ENCODE results near the gene RNGTT.

RNGTT gene

DNA sequence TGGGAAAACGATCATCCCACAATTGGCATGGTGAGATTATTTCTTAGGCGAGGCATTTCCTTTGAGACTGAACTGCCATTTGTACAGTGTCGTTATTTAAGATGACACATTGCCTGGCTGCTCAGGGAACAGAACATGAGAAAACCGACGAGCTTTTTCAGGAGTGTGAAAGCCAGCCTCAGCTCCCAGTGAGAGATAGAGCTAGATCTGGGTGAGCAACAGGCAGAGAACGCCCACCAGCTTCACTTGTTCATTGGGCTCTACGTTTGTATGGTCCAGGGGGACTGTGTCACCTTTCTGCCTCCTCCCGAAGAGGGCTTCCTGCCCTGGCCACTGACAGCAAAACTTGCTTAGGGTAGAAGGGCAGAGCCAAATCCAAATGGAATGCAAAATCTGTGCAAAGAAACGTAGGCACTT lies 378.1 kb downstream of the RNGTT start:
- DNase-seq: no peak

DNA sequence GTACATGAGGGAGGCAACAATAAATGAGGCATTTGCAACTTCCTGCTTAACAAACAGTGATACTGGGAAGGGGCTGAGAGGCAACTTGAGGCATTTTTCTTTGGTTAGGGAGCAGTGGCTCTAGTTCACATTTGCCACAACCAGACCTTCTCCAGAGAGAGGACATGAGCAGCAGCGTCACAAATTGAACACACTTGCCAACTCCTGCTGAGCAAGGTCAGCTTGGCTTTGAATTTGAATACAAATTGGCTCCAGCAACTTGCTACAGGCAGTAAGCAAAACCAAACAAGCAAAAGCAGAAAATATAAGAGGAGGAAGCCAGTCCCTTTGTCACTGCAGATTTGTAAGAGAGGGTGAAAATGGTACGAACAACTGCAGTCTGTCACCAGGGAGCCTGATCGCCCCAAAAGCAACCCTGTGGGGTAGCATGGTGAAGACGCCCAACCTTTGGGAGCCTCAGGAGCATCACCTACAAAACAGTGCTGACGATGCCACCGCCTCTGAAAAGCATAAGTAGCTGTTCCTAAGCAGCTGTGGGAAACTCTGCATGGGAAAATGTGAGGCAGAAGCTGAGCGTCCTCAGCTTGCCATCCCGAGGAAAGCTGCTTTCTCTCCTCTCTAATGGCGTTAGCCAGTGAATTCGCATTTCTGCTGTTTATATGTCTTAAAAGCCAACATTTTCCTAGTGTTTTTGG lies 378.7 kb downstream of the RNGTT start:
- no peak for DNase-seq

DNA sequence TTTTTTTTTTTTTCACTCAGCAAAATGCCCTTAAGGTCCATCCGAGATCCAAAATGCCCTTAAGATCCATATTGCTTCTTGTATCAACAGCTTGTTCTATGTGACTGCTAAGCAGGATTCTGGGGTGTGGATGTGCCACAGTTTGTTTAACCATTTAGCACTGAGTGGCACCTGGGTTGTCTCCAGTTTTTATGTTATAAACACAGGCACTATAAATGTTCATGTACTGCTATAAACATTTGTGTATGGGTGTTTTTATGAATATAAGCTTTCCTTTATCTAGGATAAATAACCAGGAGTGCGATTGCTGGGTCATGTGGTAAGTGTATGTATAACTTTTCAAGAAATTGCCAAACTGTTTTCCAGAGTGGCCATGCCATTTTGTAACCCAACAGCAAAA lies 386.0 kb downstream of the RNGTT start:
- DNase-seq: no peak

DNA sequence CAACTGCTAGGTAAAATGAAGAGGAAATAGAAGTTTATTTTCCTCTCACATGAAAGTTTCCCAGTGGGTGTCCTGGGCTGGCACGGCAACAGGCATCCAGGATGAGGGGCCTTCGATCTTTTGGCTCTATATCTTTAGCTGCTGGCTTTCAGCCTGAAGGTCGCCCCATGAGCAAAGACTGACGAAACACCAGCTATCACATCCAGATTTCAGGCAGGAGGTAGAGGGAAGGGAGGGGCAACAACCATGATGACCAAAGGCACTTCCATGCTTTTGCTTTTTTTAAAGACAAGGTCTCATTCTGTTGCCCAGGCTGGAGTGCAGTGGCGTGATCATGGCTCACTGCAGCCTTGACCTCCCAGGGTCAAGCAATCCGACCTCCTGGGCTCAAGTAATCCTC lies 387.9 kb downstream of the RNGTT start:
- DNase-seq: no peak

DNA sequence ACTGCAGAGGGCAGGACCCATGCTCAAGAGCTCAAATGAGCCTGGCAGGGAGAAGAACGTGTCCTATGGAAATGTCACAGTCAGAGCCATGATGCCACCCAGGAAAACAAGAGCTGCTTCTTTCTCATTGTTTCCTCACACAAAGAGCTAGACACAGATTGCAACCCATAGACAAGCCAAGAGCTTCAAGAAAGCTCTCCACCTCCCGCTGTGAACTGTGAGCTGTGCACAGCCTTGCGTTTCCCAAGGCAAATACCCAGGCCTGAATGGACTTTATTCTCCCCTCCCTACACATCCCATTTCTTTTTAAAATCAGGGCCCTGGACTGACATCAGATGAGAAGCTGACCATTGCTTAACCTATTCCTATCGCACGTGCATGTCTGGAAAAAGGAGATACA lies 388.8 kb downstream of the RNGTT start:
- no peak for DNase-seq

DNA sequence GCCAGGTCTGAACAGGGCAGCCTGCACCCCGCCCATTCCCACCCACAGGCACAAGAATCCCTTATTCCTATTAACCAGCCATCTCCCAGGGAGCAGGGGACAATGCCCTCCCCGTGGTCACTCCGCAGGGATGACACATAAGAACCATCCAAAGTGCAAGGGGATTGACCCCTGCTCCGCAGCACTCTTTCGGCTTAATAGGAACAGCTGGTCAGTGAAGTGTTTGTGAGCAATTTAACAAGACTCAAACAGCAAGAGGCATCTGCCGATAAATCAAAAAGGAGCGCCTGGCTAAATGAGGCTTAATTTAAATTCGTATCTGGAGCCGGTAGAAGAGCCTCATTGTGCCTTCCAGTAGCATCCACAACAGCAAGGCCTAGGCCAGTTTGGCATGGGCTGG lies 389.4 kb downstream of the RNGTT start:
- no peak for DNase-seq

DNA sequence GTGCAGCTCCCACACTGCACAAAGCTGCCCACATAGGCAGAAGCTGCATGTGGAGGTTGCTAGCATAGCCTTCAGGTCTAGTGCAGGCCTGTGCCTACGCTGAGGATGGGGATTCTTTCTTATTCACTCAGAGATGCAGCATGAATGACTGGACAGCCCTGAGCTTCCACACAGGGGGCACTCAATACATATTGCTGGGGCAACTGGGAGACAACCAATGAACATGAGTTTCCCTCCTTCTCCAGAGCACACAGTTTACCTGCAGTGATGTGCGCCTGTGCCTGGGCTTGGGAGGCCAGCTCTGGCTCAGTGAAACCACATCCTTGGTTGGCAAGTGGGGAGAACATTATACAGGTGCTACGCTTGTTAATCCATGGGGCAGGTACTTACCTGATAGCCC lies 389.9 kb downstream of the RNGTT start:
- DNase-seq: no peak

DNA sequence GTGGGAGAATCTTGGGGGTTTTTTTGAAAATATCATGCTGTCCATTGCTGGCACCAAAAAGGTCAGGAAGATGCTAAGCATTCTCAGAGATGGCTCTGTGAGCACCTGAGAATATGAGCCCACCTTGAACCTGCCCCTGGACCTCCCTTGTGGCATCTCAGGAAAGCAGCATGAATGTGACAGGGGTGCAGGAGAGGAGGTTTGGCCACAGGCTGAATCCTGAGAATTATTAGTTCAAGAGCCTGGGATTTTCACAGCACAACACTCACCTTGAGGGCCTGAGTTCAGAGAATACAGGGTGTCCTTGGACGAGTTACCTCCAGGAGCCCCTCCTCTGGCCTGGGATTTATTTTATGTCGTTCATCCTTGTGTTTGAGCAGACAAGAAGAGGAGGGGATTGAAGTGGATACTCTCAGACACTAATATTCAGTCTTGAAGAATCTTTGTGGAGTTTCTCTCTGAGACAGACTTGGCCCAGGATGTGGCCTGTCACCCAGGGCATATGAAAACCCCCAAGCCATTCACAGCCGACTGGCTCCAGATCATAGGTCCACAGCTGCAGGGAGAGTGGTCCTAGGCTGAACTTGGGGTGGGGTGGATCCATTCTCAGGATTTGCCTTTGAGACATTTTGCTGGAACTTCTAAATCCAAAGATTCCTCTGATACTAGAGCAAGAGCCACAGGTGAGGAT lies 390.8 kb downstream of the RNGTT start:
- no peak for DNase-seq

DNA sequence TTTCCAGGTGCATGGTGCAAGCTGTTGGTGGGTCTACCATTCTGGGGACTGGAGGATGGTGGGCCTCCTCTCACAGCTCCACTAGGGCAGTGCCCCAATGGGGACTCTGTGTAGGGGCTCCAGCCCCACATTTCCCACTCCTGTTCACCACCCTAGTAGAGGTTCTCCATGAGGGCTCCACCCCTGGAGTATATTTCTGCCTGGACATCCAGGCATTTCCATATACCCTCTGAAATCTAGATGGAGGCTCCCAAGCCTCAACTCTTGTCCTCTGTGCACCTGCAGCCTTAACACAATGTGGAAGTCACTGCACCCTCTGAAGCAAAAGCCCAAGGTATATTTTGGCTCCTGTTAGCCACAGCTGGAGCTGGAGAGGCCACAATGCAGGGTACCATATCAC lies 393.5 kb downstream of the RNGTT start:
- DNase-seq: no peak

DNA sequence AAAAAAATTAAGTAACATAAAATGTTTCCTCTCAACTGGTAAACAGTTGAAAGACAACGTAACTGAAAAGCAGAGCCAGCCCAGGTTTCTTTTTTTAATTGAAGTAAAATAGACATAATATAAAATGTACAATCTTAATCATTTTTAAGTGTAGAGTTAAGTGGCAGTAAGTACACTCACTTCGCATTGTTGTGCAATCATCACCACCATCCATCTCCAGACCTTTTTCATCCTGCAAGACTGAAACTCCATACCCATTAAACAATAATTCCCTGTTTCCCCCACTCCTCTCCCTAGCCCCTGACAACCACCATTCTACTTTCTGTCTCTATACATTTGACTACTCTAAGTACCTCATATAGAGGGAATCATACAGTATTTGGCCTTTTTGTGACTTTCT lies 395.7 kb downstream of the RNGTT start:
- no peak for DNase-seq

DNA sequence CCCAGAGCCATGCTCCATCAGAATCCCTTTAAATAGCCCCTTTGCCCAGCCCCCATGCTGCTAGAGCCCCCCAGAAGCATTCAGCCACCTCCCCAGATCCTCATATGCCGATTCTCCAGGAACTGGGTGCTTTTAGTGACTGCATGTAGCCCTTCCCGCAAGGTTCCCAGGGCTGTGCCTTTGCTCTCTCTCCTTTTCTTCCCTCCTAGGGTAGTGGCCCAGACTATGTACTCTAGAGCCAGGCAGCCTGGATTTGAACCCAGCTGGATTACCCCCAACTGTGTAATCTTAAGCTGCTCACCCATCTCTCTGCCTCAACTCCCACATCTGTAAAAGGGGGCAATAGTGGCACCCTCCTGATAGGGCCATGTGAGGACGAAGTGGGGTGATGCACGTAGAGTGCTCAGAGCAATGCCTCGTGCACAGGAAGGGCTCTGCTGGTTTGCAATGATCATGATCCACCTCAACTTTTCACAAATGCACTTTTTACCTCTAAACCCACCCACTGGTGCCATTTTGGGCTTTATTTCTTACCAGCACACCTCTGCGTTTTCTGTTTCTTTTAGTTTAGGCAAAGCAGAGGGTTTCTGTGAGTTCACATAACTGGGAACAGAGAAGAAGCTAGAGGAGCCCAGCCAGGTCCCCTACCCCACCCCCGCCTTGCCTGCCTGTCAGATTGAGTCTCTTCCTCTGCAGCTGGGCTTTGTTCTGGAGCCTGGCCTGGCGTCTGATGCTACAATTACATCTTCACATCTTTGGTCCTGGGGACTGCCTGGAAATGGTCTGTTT lies 396.5 kb downstream of the RNGTT start:
- DNase-seq: no peak

DNA sequence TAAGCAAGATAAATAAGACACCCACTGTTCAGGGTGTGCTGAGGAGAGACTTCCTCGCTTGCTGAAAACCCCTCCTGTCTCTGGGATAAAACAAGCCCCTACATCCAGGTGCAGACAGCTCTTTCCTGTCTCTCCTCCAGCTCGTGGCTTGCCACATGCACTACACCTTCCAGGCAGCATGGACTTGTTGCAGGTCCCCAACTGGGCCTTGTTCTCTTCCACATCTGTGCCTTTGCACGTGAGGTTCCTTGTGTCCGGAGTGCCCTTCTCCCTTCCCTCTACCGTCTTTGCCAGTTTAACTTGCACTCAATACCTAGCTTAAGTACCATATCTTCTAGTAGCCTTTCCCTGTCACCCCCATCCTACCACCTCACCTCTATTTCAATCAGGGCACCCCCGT lies 397.6 kb downstream of the RNGTT start:
- DNase-seq: no peak

DNA sequence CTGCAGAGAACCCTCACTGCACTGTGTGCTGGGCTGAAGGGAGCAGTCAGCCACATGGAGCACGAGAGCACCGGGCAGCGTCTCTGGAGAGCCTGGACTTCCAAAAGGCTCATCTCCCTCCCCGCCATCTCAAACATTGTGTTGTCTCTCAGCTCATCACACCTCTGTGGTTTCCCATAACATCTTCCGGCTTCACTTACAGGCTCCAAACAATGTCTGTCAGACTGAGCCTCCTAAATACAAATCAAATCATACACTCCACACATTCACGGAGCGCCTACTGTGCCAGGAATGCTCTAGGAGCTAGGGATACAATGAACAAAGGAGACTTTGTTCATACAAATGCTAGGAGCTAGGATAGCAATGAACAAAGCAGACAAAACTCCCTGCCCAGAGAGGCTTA lies 398.0 kb downstream of the RNGTT start:
- DNase-seq: no peak

DNA sequence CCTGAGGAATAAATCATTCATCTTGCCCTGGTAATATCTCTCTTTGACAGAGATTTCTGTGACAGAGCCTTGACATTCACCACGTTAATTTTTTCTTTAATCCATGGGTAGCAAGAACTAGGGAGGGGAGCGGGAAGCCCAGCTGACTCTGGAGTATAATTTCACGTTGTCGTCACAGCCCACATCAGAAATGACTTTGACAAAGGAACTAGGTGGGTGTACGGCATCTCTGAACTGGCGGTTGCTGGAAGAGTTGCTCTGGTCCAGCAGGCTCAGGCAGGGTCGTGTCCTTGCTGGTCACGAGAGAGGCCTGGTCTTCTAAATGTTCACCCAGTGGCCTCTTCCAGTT lies 400.2 kb downstream of the RNGTT start:
- no peak for DNase-seq

DNA sequence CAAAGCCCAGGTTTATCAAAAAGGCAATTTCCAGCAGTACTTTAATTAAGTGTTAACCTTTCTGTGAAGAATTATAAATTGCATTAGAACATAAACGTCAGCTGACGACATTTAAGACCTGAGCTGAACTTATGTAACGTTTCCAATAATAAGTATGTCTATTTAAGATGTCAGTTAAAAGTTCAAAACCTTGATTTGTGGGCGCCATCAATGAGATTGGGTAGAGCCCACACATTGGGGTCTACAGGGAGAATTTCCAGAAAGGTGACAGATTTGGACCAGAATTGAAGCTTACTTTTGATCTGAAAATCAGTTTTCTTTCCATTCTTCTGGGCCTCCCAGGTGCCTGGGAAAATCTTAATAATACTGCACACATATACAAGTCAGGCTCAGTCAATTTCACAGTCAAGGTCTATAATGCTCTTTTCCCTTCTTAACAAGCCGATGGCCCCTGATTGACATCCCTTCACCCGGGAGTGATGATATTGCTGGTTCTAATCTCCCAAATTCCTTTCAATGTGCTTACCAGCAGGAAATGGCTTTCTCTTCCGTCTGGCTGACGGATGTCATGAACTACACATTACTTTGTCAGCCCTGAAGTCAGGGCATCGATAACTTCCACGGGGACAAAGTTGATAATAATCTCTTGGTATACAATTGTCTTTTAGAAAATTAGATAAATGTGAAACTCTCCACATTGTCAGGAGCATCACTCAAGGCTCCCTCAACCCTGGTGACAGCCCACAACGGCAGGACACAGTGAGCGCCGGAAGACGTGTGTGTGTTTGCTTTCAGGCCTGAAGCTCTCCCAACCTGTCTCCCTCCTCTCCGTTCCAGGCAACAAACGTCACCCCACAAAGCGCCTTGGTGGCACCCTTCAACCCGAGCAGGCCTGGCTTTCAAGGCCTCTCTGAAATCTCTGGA lies 400.8 kb downstream of the RNGTT start:
- no peak for DNase-seq

DNA sequence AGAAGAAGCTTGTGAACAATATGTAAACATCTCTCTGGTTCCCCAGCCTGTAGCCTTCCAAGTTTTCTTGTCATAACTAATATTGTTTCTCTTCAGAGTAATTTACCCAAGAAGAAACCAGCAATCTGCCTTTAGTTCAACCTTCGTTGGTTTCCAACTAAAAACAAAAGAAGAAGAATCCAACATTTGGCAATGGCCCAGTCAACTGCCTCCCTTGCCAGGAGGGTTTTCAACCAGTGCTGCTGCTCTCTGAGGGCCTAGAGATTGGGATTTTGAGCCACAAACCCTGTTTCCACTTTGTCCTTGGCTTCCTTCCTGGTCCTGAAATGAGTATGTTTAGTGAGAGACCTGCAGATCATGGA lies 401.5 kb downstream of the RNGTT start:
- no peak for DNase-seq

DNA sequence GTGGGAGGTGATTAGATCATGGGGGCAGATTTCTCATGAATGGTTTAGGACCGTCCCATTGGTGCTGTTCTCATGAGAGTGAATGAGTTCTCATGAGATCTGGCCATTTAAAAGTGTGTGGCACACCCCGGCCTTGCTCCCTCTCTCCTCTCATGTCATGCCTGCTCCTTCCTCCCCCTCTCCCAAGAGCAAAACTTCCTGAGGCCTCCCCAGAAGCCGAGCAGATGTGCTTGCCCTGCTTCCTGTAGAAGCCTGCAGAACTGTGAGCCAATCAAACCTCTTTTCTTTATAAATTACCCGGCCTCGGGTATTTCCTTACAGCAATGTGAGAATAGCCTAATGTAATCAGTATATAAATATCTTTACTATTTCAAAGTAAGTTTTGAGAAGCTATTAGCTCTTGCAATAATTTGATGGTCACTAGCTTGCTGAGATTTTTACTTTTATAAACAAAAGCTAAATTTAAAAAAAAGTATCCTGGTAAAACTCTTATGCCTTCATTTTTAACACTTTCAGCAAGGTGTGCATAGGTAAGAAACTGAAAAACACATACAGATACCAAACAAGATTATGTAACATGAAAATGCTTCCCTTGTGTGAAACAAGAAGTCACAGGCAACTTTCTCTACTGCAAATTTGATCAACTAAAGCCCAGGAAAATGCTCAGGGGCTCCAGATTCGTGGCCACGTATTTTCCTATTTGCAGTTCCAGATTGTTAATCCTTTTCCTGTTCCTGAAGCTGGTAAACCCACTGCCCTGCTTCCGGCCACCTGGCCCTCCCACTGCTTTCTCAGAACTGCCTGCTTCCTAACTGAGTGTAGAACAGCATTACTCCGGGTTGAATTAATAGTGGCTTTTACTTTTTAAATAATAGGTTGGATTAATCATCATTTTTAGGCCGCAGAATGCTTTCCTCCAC lies 402.1 kb downstream of the RNGTT start:
- DNase-seq: no peak
